Tibial artery (tissue), 4 donors: ENCODE measurements around the gene SUCNR1.
"Not testable (repeated sequence)": the region's sequence is repeated elsewhere in the genome, so short reads cannot be mapped to it uniquely, and the experiment has no call there.

Experiments used
- DNase-seq, 2 donors: peaks; one replicate each; pipeline ENCODE4 v3.0.0-alpha.2; 2019
- H3K27ac ChIP-seq, 2 donors: fragments of 200-600 bp; sonication (generic) in 1 of 2; 1 replicate in 1 of 2; 2 replicates in 1 of 2; pipeline ENCODE4 v1.5.1; 2018 to 2019; ENCODE audit warnings: mild to moderate bottlenecking in 1 of 2
- H3K27me3 ChIP-seq, 2 donors: fragments of 200-600 bp; sonication (generic) in 1 of 2; one replicate each; pipeline versions ENCODE4 v1.5.1 to v1.6.0; 2016 to 2019
- H3K36me3 ChIP-seq, 3 donors: fragments of 200-600 bp; sonication (generic) in 2 of 3; one replicate each; pipeline ENCODE4 v1.5.1; 2016 to 2019; ENCODE audit warnings: mild to moderate bottlenecking in 2 of 3
- H3K4me1 ChIP-seq, 4 donors: fragments of 200-600 bp; sonication (generic) in 2 of 4; 1 replicate in 3 of 4; 2 replicates in 1 of 4; pipeline ENCODE4 v1.5.1; 2016 to 2019
- H3K4me3 ChIP-seq, 2 donors: fragments of 200-600 bp; sonication (generic) in 1 of 2; 1 replicate in 1 of 2; 2 replicates in 1 of 2; pipeline ENCODE4 v1.5.1; 2018 to 2019; ENCODE audit warnings: mild to moderate bottlenecking in 2 of 2
- H3K9me3 ChIP-seq, 3 donors: fragments of 200-600 bp; sonication (generic) in 1 of 3; one replicate each; pipeline ENCODE4 v1.5.1; 2016 to 2019
- intact Hi-C: fragments of 100-400 bp; cut with DNase I; formaldehyde crosslinking; loops from one replicate; pipeline ENCODE4 v1.15.0; 2023; ENCODE audit warnings: low total_unique reads
- TF ChIP-seq, protein P1 (sequence below), 2 experiments: fragments of 200-600 bp in 1 of 2; fragments of 450-650 bp in 1 of 2; IDR thresholded peaks; one replicate each; pipeline ENCODE4 v1.5.1; 2017 to 2019; ENCODE audit warnings: antibody characterized with exemption in 2 of 2, mild to moderate bottlenecking in 1 of 2, moderate library complexity in 1 of 2

SUCNR1 gene

DNA sequence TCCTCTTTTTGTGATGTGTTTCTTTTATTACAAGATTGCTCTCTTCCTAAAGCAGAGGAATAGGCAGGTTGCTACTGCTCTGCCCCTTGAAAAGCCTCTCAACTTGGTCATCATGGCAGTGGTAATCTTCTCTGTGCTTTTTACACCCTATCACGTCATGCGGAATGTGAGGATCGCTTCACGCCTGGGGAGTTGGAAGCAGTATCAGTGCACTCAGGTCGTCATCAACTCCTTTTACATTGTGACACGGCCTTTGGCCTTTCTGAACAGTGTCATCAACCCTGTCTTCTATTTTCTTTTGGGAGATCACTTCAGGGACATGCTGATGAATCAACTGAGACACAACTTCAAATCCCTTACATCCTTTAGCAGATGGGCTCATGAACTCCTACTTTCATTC, 7.7 kb downstream of the SUCNR1 start:
- Histone ChIP-seq H3K4me3 (no peak overlapping the region), H3K36me3 (no peaks in the 10 kb centered on the region), H3K4me1 (peaks cover 0 to 32% (median 2%) of the 10 kb centered on the region in 4 donors), H3K27ac (no peak overlapping the region), H3K27me3 (no peaks in the 10 kb centered on the region), H3K9me3 (peaks cover 0 to 7% (median 0%) of the 10 kb centered on the region in 3 donors)
- TF ChIP-seq, protein P1, sequence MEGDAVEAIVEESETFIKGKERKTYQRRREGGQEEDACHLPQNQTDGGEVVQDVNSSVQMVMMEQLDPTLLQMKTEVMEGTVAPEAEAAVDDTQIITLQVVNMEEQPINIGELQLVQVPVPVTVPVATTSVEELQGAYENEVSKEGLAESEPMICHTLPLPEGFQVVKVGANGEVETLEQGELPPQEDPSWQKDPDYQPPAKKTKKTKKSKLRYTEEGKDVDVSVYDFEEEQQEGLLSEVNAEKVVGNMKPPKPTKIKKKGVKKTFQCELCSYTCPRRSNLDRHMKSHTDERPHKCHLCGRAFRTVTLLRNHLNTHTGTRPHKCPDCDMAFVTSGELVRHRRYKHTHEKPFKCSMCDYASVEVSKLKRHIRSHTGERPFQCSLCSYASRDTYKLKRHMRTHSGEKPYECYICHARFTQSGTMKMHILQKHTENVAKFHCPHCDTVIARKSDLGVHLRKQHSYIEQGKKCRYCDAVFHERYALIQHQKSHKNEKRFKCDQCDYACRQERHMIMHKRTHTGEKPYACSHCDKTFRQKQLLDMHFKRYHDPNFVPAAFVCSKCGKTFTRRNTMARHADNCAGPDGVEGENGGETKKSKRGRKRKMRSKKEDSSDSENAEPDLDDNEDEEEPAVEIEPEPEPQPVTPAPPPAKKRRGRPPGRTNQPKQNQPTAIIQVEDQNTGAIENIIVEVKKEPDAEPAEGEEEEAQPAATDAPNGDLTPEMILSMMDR (IDR thresholded peaks at IDR 0.05), result no peak
- intact Hi-C loops, result no loop called here
- DNase-seq, result no peak

DNA sequence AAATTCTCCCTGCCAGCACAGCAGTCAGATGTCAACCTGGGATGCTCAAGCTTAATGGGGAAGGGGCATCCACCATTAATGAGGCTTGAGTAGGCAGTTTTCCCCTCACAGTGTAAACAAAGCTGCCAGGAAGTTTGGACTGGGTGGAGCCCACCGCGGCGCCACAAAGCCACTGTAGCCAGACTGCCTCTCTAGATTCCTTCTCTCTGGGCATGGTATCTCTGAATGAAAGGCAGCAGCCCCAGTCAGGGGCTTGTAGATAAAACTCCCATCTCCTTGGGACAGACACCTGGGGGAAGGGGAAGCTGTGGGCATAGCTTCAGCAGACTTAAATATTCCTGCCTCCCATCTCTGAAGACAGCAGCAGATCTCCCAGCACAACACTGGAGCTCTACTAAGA, 12.0 kb downstream of the SUCNR1 start:
- H3K4me1 ChIP-seq, H3K9me3 ChIP-seq, H3K36me3 ChIP-seq, H3K27ac ChIP-seq, DNase-seq, H3K4me3 ChIP-seq, intact Hi-C loops, H3K27me3 ChIP-seq: not testable (repeated sequence)

DNA sequence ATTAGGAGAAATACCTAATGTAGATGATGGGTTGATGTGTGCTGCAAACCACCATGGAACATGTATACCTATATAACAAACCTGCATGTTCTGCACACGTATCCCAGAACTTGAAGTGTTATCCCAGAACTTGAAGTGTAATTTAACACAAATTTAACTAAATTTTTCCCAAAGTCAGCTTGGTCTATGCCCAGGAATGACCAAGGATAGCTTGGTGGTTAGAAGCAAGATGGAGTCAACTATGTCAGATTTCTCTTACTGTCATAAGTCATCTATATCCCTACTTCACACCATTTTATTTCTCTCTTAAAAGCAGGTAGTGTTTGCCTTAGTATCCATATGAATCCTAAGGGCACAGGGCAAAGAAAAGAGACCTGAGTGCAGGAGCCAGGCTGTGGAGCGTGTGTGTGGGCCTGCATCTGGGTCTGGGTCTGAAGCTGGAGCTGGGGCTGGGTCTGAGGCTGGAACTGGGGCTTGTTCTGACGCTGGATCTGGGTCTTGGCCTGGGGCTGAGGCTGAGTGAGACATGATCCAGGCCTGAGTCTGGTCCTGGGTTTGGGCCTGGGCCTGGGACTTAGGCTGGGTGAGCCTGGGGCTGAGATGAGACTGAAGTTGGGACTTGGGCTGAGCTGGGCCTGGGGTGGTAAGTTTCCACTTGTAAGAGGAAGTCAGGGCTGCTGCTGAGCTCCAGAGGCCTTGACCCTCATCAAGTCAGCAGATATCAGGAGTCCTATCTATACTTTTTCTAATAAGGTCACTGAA, 14.2 kb downstream of the SUCNR1 start:
- H3K9me3 ChIP-seq, H3K36me3 ChIP-seq, H3K27ac ChIP-seq, H3K27me3 ChIP-seq, H3K4me3 ChIP-seq, DNase-seq, intact Hi-C loops, H3K4me1 ChIP-seq: not testable (repeated sequence)

DNA sequence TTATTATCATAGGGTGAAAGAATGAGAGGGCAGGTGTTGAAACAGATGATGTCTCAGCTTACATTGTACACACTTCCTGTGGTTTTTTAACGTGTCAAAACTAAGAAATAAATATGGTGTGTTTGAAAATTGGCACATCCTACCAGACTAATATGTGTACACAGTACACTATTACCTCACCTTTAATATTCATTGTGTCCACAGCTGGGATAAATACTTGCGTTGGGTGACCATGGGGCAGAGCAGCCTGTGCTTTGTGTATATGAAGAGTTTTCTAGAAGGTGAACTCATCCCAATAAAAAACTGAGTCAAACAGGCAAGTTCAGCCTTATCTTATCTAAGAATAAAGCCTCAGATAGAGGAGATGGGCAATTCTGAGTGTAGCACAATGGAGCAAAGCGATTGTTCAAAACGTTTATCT, 17.3 kb downstream of the SUCNR1 start:
- H3K27ac ChIP-seq, result no peak overlapping the region
- TF ChIP-seq, protein P1 (IDR thresholded peaks at IDR 0.05), result no peak
- H3K27me3 ChIP-seq, result no peaks in the 10 kb centered on the region
- intact Hi-C loops, result no loop called here
- H3K9me3 ChIP-seq, result no peaks in the 10 kb centered on the region
- DNase-seq, result no peak
- no peaks in the 10 kb centered on the region for H3K36me3 ChIP-seq
- H3K4me1 ChIP-seq, result no peaks in the 10 kb centered on the region
- no peak overlapping the region for H3K4me3 ChIP-seq

DNA sequence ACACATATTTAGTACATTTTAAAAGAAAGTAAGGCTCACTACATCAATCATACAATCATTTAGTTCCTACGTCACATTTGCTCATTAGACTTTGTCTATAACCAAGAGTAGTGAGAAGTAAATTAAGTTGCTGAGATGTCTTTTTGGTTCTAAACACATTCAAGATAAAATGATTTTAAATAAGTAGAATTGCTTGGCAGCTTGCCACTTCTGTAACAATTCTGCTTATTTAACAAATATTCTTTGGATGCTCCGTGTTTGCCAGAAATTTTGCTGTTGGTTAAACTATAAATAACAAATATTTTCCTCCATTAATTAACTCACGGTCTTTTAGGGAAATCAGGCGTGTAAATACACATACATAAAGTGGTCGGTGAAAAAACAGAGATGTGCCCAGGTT, 18.3 kb downstream of the SUCNR1 start:
- Histone ChIP-seq H3K36me3 (no peaks in the 10 kb centered on the region), H3K27ac (no peak overlapping the region), H3K4me3 (no peak overlapping the region), H3K27me3 (no peaks in the 10 kb centered on the region), H3K4me1 (no peaks in the 10 kb centered on the region), H3K9me3 (no peaks in the 10 kb centered on the region)
- DNase-seq, result no peak
- intact Hi-C loops, result no loop called here
- TF ChIP-seq, protein P1 (IDR thresholded peaks at IDR 0.05), result no peak

DNA sequence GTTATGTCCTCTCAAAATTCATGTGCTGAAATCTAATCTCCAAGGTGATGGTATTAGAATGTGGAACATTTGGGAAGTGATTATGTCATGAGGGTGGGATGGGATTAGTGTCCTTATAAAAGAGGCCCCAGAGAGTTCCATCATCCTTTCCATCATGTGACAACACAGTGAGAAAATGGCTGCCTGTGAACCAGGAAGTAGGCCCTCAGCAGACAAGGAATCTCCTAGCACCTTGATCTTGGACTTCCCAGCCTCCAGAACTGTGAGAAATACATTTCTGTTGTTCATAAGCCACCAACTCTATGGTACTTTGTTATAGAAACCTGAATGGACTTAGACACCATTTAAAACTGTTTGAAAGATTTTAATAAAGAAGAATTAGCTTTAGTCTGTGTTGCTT, 20.8 kb downstream of the SUCNR1 start:
- H3K4me1 ChIP-seq, result no peaks in the 10 kb centered on the region
- no peaks in the 10 kb centered on the region for H3K9me3 ChIP-seq
- intact Hi-C loops, result no loop called here
- no peak overlapping the region for H3K4me3 ChIP-seq
- no peaks in the 10 kb centered on the region for H3K27me3 ChIP-seq
- TF ChIP-seq, protein P1 (IDR thresholded peaks at IDR 0.05), result no peak
- no peak for DNase-seq
- no peaks in the 10 kb centered on the region for H3K36me3 ChIP-seq
- no peak overlapping the region for H3K27ac ChIP-seq
